K562 (cell line): ENCODE measurements around the gene APBA2. TPM values are rescaled to one million over a fixed set of nuclear protein-coding genes. Genes with fewer than 3 reads are reported as not detected.

Experiments used
- ATAC-seq: fragments of 200-7000 bp; cut with Tn5 transposase; 3 replicates; pipeline ENCODE4 v1.9.1; 2020; ENCODE audit warnings: moderate library complexity
- BruUV-seq: library from RNA; stranded (reverse); fragments of 400-500 nt; replicated peaks from 2 replicates; lab custom pipeline; 2021; lab: Mats Ljungman, UMichigan
- CTCF ChIA-PET: fragments of 300-600 bp; formaldehyde crosslinking; extraction: SDS; loops from one replicate; lab custom pipeline; 2021; ENCODE audit warnings: low intra/inter-chr PET ratio; lab: Yijun Ruan, JAX
- POLR2A ChIA-PET: fragments of 300-600, 350-650 bp; sonication (Branson Sonifier 250); formaldehyde crosslinking; extraction: SDS; loops from one replicate; lab custom pipeline; 2021; ENCODE audit warnings: antibody characterized with exemption, inconsistent platforms; lab: Yijun Ruan, JAX
- DNase-seq, 4 experiments: peaks; one replicate each; pipeline versions ENCODE4 v3.0.0 to v3.0.0-alpha.2; 2011 to 2018; ENCODE audit warnings: low spot score in 3 of 4, mixed read lengths in 3 of 4; ENCODE audit errors: extremely low read depth in 1 of 4
- FAIRE-seq: peaks from 2 replicates; lab custom pipeline; 2011; peaks lifted over from hg19 to GRCh38; lab: Jason Lieb, UNC
- H2AFZ ChIP-seq: 2 replicates; pipeline ENCODE4 v1.6.0; 2011; ENCODE audit warnings: low read depth, low read length, control low read depth, inconsistent platforms
- H3K27ac ChIP-seq: fragments of 200-600 bp; 3 replicates; pipeline ENCODE4 v1.8.0; 2011; ENCODE audit warnings: low read depth, mild to moderate bottlenecking, control low read depth, inconsistent platforms, low read length, moderate library complexity, mixed read lengths; ENCODE audit errors: extremely low read depth
- H3K27me3 ChIP-seq, 2 experiments: fragments of 300-600 bp in 1 of 2; 2 replicates in 1 of 2; 3 replicates in 1 of 2; pipeline versions ENCODE4 v1.6.0 to v1.8.0; 2011; ENCODE audit warnings: inconsistent platforms in 2 of 2, low read length in 2 of 2, mild to moderate bottlenecking in 1 of 2, mixed read lengths in 1 of 2, moderate library complexity in 1 of 2; ENCODE audit not compliant: control insufficient read depth in 2 of 2, insufficient read depth in 2 of 2
- H3K36me3 ChIP-seq: fragments of 300-600 bp; 3 replicates; pipeline ENCODE4 v1.8.0; 2011; ENCODE audit warnings: mild to moderate bottlenecking, low read length, inconsistent platforms; ENCODE audit not compliant: control insufficient read depth, insufficient read depth
- H3K4me1 ChIP-seq, 2 experiments: fragments of 200-600 bp in 1 of 2; replicated peaks in 1 of 2; 2 replicates in 1 of 2; 3 replicates in 1 of 2; pipeline versions ENCODE4 v1.5.1 to v1.8.0; 2011; ENCODE audit warnings: inconsistent platforms in 2 of 2, low read length in 2 of 2, mild to moderate bottlenecking in 1 of 2, mixed read lengths in 1 of 2, moderate library complexity in 1 of 2; ENCODE audit not compliant: control insufficient read depth in 2 of 2, insufficient read depth in 2 of 2
- H3K4me2 ChIP-seq: 2 replicates; pipeline ENCODE4 v1.6.1; 2011; ENCODE audit warnings: low read length, control low read depth, inconsistent platforms, mixed read lengths; ENCODE audit not compliant: insufficient read depth
- H3K4me3 ChIP-seq: fragments of 200-600 bp; sonication (generic), shearing (Covaris generic); 2 replicates; pipeline ENCODE4 v1.5.1; 2016; ENCODE audit warnings: control low read depth, inconsistent platforms
- H3K79me2 ChIP-seq: fragments of 200-600 bp; 3 replicates; pipeline ENCODE4 v1.8.0; 2011; ENCODE audit warnings: low read length, inconsistent platforms; ENCODE audit not compliant: control insufficient read depth, insufficient read depth
- H3K9ac ChIP-seq, 2 experiments: 2 replicates each; pipeline versions ENCODE4 v1.6.0 to v1.6.1; 2011; ENCODE audit warnings: low read depth in 2 of 2, low read length in 2 of 2, control low read depth in 1 of 2, inconsistent platforms in 1 of 2, mild to moderate bottlenecking in 1 of 2, mixed read lengths in 1 of 2; ENCODE audit not compliant: insufficient read depth in 1 of 2
- H3K9me1 ChIP-seq: one replicate; pipeline ENCODE4 v1.6.0; 2011; ENCODE audit warnings: inconsistent platforms, mild to moderate bottlenecking, low read length, moderate library complexity; ENCODE audit not compliant: control insufficient read depth, insufficient read depth
- H3K9me3 ChIP-seq: replicated peaks from 2 replicates; pipeline ENCODE4 v1.5.1; 2011; ENCODE audit warnings: low read depth, low read length, inconsistent platforms; ENCODE audit not compliant: control insufficient read depth, insufficient read depth
- H4K20me1 ChIP-seq: replicated peaks from 2 replicates; pipeline ENCODE4 v1.6.1; 2011; ENCODE audit warnings: low read length, inconsistent platforms, mixed read lengths; ENCODE audit not compliant: control insufficient read depth, insufficient read depth
- DEAF1 ChIP-seq: fragments of 450-650 bp; formaldehyde crosslinking; IDR thresholded peaks from 2 replicates; pipeline ENCODE4 v1.4.0; 2020; ENCODE audit warnings: mild to moderate bottlenecking, moderate library complexity
- MYBL2 ChIP-seq, 2 experiments: fragments of 450-650 bp in 1 of 2; sonication (generic) in 1 of 2; formaldehyde crosslinking in 1 of 2; IDR thresholded peaks; 2 replicates each; pipeline versions ENCODE4 v1.6.1 to v1.8.1; 2017 to 2022; ENCODE audit warnings: borderline replicate concordance in 1 of 2, inconsistent platforms in 1 of 2, low read depth in 1 of 2, mild to moderate bottlenecking in 1 of 2, missing genetic modification reagents in 1 of 2, moderate library complexity in 1 of 2
- ZNF449 ChIP-seq: fragments of 250-450 bp; sonication (Bioruptor Pico); IDR thresholded peaks from 2 replicates; pipeline ENCODE4 v1.8.0; 2022; ENCODE audit warnings: moderate library complexity, mild to moderate bottlenecking, inconsistent platforms
- WGBS: fragments of 100-300 bp; shearing (Covaris generic); methylation state at CpG from one replicate; pipeline ENCODE4 v1.1.6; 2016; ENCODE audit warnings: low coverage, mixed read lengths; ENCODE audit not compliant: insufficient coverage; ENCODE audit errors: missing lambda C conversion rate; 5-methylcytosine and 5-hydroxymethylcytosine counted together
- in situ Hi-C: fragments of 300-500 bp; cut with MboI; formaldehyde crosslinking; loops from 4 replicates; pipeline ENCODE4 v1.15.0; 2018; ENCODE audit warnings: inconsistent platforms, mixed read lengths
- intact Hi-C: fragments of 100-400 bp; cut with micrococcal nuclease; formaldehyde crosslinking; loops from 2 replicates; pipeline ENCODE4 v1.14.2; 2022
- polyA plus RNA-seq, 8 experiments: library from polyadenylated mRNA; depleted of rRNA in 4 of 8; stranded (reverse) in 5 of 8; unstranded in 3 of 8; fragments of >200 nt; fragmentation: Nextera tagmentation in 2 of 8; fragmentation: Illumina TruSeq in 1 of 8; extraction: Ambion mirVana in 2 of 8; extraction: Trizol in 1 of 8; gene quantifications; 2 replicates each; pipeline versions ENCODE4 v1.2.1 to v1.2.3, GENCODE V29; 2011 to 2014; ENCODE audit warnings: inconsistent platforms in 1 of 8, missing spikeins in 1 of 8
- total RNA-seq, 7 experiments: library from RNA; depleted of rRNA in 6 of 7; stranded (reverse); fragments of >200 nt in 6 of 7; fragmentation: Illumina TruSeq in 2 of 7; extraction: Trizol in 2 of 7; gene quantifications; 2 replicates each; pipeline versions ENCODE4 v1.2.1 to v1.2.3, GENCODE V29; 2011 to 2021; ENCODE audit warnings: low replicate concordance in 1 of 7
- TF ChIP-seq, protein P1 (sequence below): fragments of 450-650 bp; IDR thresholded peaks from 2 replicates; pipeline ENCODE4 v1.7.1; 2018; ENCODE audit warnings: mild to moderate bottlenecking, low read depth; ENCODE audit not compliant: partially characterized antibody
- TF ChIP-seq, protein P2 (sequence below), 2 experiments: fragments of 250-450 bp in 1 of 2; fragments of 450-650 bp in 1 of 2; sonication (Bioruptor Pico) in 1 of 2; IDR thresholded peaks; 2 replicates each; pipeline versions ENCODE4 v1.6.1 to v1.8.0; 2016 to 2021; ENCODE audit warnings: mild to moderate bottlenecking in 2 of 2, moderate library complexity in 2 of 2, missing compliant biosample characterization in 1 of 2, missing genetic modification characterization in 1 of 2

Gene APBA2
- total and polyA plus RNA-seq, 9 of the 15 experiments (the other 6 are each of a cell fraction or from before 2014, with no cell fraction given): 0.24 to 40.9 (median 25.2) TPM

DNA sequence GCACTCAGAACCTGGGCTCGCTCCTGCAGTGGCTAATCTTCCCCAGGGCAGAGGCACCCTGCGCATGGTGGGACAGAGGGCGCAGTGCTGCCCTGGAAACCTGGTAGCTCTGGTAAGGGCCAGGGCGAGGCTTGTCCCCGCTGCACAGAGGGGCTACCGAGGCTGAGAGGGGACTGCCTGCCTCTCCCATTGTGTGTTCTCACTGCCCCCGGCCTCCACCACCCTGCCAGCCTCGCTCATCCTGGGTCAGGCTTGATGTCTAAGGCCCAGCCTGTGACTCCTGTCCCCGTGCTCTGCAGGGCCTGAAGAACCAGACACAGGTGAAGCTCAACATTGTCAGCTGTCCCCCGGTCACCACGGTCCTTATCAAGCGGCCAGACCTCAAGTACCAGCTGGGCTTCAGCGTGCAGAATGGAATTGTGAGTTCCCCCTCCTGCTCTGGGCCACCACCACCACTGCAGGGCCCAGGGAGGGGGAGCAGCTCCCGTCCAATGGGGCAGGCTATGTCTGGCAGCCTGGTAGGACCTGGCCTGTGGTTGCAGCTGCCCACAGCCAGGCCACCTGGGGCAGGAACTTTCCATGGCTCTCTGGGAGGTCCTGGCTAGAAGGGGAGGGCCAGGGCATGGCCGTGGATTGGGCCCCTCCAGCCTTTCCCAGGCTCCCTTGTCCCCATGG is 222.3 kb downstream of the APBA2 start:
- no peak overlapping the region for H3K9ac ChIP-seq
- peaks cover 0 to 9% of the 10 kb centered on the region in 2 experiments; a peak in 3 of 5 replicates for H3K4me1 ChIP-seq
- 60% methylated on average over 14 of the region's 15 CpGs for WGBS
- ChIA-PET POLR2A (interaction anchor here (1.3 kb wide), 1 partner anchor 10 kb away, joined by 4 read pairs; no protein-coding TSS in a partner anchor), CTCF (no interaction called here)
- H3K27ac ChIP-seq: no peak overlapping the region
- no peaks in the 10 kb centered on the region for H3K9me3 ChIP-seq
- no peaks in the 10 kb centered on the region for H3K27me3 ChIP-seq
- in situ Hi-C loops (no loop called here), intact Hi-C loops (no loop called here)
- TF ChIP-seq DEAF1 (CRISPR knock-in tag): no peak
- H3K79me2 ChIP-seq: no peaks in the 10 kb centered on the region
- H2AFZ ChIP-seq: no peak overlapping the region
- FAIRE-seq (no peak), DNase-seq (no peak), ATAC-seq (no peak)
- peaks cover 23% of the 10 kb centered on the region; the same call in 1 of the 3 replicates for H3K36me3 ChIP-seq
- no peaks in the 10 kb centered on the region for H4K20me1 ChIP-seq
- BruUV-seq: no TSS peak
- H3K4me3 ChIP-seq: no peak overlapping the region
- no peaks in the 10 kb centered on the region for H3K9me1 ChIP-seq
- H3K4me2 ChIP-seq: no peak overlapping the region

DNA sequence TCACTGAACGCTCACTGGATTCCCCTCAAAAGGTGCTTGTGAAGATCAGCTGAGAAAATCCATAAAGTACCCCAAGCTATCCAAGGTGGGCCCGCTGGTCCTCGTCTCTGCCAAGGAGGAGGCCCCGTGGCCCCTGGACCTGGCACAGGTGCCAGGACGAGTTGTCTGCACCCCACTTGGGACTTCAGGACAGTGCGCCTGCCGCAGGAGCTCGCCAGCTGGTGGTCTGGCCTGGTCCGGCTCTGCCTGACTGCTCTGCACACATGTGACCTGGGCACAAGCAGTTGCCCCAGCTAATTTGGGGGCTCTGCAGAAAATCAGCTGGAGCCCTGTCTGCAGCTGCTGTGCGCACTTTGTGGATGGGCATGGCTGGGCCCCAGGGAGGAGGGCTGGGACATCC is 224.0 kb downstream of the APBA2 start:
- no peak overlapping the region for H3K27ac ChIP-seq
- FAIRE-seq (no peak), ATAC-seq (no peak), DNase-seq (no peak)
- H3K27me3 ChIP-seq: no peaks in the 10 kb centered on the region
- peaks cover 0 to 25% of the 10 kb centered on the region in 2 experiments; a peak in 3 of 5 replicates for H3K4me1 ChIP-seq
- intact Hi-C loops: no loop called here
- H3K4me2 ChIP-seq: no peak overlapping the region
- no TSS peak for BruUV-seq
- no peaks in the 10 kb centered on the region for H4K20me1 ChIP-seq
- no peaks in the 10 kb centered on the region for H3K9me3 ChIP-seq
- no peaks in the 10 kb centered on the region for H3K9me1 ChIP-seq
- H3K9ac ChIP-seq: no peak overlapping the region; a peak in 1 of 4 replicates
- no peak overlapping the region for H2AFZ ChIP-seq
- no peaks in the 10 kb centered on the region for H3K79me2 ChIP-seq
- WGBS: 93% methylated on average over 8 of the region's 10 CpGs
- ChIA-PET CTCF (no interaction called here), POLR2A (interaction anchor here (0.6 to 1.0 kb wide), 3 partner anchors 9 to 1894 kb away, joined by 3 read pairs; no protein-coding TSS in a partner anchor)
- H3K4me3 ChIP-seq: no peak overlapping the region
- in situ Hi-C loops: no loop called here
- H3K36me3 ChIP-seq: peaks cover 19% of the 10 kb centered on the region; the same call in 1 of the 3 replicates
- TF ChIP-seq MYBL2 (IDR thresholded peaks at IDR 0.05; ENCODE audit: low read depth) (no peak), MYBL2 (CRISPR knock-in tag; IDR thresholded peaks at IDR 0.05; ENCODE audit: borderline replicate concordance) (no peak), ZNF449 (CRISPR knock-in tag) (no peak)
- TF ChIP-seq, protein P1, sequence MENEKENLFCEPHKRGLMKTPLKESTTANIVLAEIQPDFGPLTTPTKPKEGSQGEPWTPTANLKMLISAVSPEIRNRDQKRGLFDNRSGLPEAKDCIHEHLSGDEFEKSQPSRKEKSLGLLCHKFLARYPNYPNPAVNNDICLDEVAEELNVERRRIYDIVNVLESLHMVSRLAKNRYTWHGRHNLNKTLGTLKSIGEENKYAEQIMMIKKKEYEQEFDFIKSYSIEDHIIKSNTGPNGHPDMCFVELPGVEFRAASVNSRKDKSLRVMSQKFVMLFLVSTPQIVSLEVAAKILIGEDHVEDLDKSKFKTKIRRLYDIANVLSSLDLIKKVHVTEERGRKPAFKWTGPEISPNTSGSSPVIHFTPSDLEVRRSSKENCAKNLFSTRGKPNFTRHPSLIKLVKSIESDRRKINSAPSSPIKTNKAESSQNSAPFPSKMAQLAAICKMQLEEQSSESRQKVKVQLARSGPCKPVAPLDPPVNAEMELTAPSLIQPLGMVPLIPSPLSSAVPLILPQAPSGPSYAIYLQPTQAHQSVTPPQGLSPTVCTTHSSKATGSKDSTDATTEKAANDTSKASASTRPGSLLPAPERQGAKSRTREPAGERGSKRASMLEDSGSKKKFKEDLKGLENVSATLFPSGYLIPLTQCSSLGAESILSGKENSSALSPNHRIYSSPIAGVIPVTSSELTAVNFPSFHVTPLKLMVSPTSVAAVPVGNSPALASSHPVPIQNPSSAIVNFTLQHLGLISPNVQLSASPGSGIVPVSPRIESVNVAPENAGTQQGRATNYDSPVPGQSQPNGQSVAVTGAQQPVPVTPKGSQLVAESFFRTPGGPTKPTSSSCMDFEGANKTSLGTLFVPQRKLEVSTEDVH: no peak
- TF ChIP-seq, protein P2, sequence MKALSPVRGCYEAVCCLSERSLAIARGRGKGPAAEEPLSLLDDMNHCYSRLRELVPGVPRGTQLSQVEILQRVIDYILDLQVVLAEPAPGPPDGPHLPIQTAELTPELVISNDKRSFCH (CRISPR knock-in tag; IDR thresholded peaks at IDR 0.05): no peak
- TF ChIP-seq, protein P2 (tag; IDR thresholded peaks at IDR 0.05): no peak
